GM21825 (cell line): ENCODE data around the gene ZNF518A.
"Not testable (repeated sequence)": the region's sequence is repeated elsewhere in the genome, so short reads cannot be mapped to it uniquely, and the experiment has no call there.

ENCODE experiments used
- ATAC-seq: cut with Tn5 transposase; IDR thresholded peaks from one replicate; pipeline ENCODE4 v1.9.1; 2021; ENCODE audit warnings: mild to moderate bottlenecking, moderate library complexity; ENCODE audit not compliant: unreplicated experiment

ZNF518A gene

GRCh38 chr10:96131621-96132020 lies 1.5 kb downstream of the ZNF518A start:
- no peak for ATAC-seq

DNA sequence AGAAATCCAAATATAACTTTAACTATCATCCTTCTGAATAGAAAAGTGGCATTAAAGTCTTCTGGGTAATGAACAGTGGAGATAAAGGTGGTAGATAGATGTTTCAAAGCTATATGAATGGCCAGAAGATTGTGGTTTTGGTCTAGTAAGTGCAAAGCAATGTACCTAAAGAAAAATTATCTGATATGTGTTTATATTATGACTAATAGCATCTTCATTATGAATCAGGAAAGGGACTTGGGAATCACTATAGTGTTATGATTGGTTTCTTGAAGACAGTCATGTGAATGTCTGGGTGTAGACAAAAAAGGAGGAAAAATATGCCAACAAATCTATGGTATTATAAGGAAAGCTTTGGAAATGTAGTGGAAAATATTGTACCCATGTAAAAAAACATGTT lies 3.0 kb downstream of the ZNF518A start:
- ATAC-seq: no peak

GRCh38 chr10:96136810-96137209 lies 6.7 kb downstream of the ZNF518A start:
- ATAC-seq: no peak

DNA sequence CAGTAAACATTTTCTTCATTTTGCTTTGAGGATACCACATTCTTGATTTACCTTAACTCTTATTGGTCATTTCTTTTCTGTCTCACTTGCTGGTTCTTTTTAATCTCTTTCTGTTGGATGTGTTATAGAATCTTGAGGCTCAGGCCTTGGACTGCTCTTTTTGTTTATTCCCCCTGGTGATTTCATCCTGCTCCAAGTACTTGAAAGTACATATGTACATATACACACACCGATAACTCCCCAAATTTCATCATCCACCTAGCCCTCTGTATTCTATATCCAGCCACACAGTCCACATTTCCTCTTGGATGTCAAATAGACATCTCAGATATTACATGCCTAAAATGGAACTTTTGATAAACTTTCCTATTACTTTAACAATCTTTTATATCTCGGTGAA lies 7.5 kb downstream of the ZNF518A start:
- ATAC-seq: no peak

DNA sequence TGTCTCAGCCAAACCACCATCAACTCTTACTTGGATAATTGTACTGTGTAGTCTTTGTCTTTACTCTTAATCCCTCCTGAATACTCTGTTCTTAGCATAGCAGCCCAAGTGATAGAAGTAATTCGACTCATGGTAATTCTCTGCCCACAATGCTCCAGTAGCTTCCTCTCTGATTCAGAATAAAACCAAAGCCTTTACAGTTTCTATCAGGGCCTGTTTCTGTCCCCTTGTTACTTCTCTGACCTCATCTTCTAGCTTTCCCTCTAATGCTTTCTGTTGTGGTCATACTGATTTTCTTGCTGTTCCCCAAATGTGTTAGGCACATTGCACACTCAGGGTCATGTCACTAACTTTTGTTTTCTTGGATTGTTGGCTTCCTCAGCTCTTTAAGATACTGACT lies 8.0 kb downstream of the ZNF518A start:
- ATAC-seq: peak; percentile 92

DNA sequence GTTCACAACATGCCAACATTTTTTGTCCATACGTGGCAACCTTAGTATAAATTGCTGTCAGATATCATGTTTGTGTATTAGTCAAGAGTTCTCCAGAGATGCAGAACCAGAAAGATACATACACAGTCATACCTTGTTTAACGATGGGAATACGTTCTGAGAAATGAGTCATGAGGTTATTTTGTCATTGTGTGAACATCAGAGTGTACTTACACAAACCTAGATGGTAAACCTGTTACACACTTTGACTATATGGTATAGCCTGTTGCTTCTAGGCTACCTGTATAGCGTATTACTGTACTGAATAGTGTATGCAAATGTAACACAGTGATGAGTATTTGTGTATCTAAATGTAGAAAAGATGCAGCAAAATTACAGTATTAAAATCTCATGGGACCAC lies 22.3 kb downstream of the ZNF518A start:
- ATAC-seq: no peak

GRCh38 chr10:96153070-96153469 lies 23.0 kb downstream of the ZNF518A start:
- ATAC-seq: no peak

- ATAC-seq: no peak
These were observed 35.6 kb downstream of the ZNF518A start for GRCh38 chr10:96165726-96166125.

DNA sequence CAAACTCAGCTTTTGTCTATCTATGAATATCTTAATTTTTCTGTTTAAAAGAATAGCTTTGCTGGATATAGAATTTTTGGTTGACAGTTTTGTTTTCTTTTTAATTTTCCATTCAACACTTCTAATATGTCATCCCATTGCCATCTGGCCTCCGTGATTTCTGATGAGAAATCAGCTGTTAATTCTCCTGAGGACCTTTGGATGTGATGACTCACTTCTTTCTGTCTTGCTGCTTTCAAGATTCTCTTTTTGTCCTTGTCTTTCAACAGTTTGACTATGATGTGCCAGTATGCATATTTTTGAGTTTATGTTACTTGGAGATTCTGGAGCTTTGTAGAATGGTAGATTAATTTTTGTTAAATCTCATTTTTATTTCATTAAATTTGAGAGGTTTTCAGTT lies 38.4 kb downstream of the ZNF518A start:
- ATAC-seq: no peak

DNA sequence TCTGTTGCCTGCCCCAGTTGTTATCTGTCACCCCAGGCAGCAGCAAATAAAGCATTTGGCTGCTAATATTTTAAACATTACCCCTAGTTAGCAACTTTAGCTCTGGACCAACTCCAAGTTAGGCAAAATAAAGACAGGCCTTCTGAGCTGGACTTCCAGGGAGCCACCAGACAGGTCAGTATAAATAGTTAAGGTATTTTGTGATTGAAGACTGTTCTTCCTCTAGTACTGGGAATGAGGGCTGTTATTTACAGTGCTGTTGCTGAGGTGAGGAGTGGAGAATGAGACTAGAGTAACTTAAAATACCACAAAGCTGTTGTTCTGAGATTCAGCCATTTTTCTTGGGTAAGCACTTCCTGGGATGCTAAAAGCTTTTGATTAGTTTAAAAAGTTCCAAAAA lies 40.1 kb downstream of the ZNF518A start:
- no peak for ATAC-seq

DNA sequence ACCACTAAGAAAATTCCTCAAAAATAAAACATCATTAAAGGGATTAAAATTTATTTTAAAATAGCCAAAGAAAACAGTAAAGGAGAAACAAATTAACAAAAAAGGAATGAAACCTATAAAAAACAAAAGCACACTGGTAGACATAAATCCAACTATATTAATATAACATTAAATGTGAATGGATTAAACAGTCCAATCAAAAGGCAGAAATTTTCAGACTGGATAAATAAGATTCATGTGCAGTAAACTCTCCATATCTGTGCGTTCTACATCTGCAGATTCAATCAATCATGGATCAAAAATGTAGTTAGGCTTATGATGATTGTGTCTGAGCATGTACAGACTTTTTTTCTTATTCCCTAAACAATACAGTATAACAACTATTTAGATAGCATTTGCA lies 42.6 kb downstream of the ZNF518A start:
- no peak for ATAC-seq

DNA sequence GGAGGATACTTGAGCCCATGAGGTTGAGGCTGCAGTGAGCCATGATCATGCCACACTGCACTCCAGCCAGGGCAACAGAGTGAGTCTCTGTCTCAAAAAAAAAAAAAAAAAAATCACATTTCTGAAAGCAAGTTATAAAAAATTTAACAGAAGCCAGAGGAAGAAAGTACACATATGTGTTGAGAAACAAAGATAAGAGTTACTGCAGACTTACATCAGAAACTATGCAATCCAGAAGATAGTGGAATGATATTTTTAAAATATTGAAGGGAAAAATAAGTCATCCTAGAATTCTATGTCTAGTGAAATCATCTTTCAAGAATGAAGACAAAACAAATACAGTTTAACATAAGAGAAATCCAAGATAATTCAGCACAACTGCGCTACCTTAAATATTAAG lies 46.9 kb downstream of the ZNF518A start:
- ATAC-seq: no peak

GRCh38 chr10:96188421-96188820 lies 58.3 kb downstream of the ZNF518A start:
- no peak for ATAC-seq

- no peak for ATAC-seq
These were observed 58.8 kb downstream of the ZNF518A start for GRCh38 chr10:96188916-96189315.

GRCh38 chr10:96189505-96189904 lies 59.4 kb downstream of the ZNF518A start:
- not testable (repeated sequence) for ATAC-seq

DNA sequence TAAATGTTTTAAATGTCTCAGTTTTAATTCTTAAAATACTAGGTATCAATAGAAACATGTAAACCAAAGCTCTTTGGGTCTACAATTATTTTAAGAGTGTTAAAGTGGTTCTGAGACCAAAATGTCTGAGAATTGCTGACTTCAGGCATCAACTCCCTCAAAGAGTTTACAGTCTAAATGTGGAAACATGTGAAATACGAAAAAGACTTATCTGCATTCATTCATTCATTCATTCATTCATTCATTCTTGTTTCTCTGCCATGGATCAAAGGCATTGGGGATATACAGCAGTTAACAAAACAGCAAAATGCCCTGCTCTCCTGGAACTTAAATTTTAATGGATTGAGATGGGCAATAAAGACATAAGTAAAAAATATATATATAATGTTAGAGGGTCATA lies 71.4 kb downstream of the ZNF518A start:
- no peak for ATAC-seq

GRCh38 chr10:96205580-96205979 lies 75.5 kb downstream of the ZNF518A start:
- ATAC-seq: no peak

- peak; percentile 70 for ATAC-seq
These were observed 78.2 kb downstream of the ZNF518A start for GRCh38 chr10:96208271-96208670.

DNA sequence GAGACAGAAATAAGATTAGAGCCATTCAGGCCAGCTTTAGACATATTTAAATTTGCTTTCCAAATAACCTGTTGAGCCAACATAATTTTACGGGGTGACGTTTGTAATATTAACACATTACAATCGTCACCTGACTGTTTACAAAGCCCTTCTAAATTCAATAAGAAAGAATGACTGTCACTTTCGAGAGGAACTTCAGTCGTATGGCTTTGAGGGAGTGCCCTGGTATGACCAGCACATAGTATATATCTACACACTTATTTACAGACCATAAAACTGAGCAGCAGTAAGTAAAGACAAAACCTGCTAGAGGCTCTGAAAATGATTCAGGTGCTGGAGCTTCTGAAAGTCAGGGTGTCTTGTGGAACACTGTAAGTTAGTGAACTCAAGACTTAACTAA lies 78.8 kb downstream of the ZNF518A start:
- no peak for ATAC-seq

GRCh38 chr10:96211764-96212163 lies 81.7 kb downstream of the ZNF518A start:
- no peak for ATAC-seq

- ATAC-seq: no peak
These were observed 82.8 kb downstream of the ZNF518A start for GRCh38 chr10:96212911-96213310.
